NOMO-1 treated with dmso at 0.1 percent for 144 hours (cell line): Measurements from ENCODE around the gene ANAPC7.
"Not testable (repeated sequence)": the region's sequence is repeated elsewhere in the genome, so short reads cannot be mapped to it uniquely, and the experiment has no call there.

Experiments used
- DNase-seq: peaks from one replicate; lab custom pipeline; 2025; ENCODE audit not compliant: unreplicated experiment; lab: John Stamatoyannopoulos, UW

ANAPC7 gene

DNA sequence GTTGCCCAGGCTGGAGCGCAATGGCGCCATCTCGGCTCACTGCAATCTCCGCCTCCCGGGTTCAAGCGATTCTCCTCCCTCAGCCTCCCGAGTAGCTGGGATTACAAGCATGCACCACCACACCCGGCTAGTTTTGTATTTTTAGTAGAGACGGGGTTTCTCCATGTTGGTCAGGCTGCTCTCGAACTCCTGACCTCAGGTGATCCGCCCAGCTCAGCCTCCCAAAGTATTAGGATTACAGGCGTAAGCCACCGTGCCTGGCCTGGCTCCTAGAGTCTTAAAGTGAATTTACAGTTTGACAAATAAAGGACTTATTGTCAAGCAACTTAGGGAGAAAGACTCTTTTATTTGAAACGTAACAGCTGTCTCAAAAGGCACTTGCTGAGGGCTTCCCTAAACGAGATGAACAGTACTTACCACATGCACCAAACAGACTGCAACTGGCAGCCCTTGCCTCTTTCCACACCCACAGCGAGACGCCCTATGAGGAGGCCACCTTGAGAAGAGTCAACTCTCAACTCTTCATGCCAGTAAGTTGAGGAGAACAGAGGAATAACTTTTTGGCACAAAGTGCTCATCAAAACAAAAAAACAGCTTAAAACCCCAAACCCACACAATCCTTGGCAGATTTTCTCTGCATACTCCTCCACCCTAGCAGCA lies 25.2 kb downstream of the ANAPC7 start:
- DNase-seq: not testable (repeated sequence)

DNA sequence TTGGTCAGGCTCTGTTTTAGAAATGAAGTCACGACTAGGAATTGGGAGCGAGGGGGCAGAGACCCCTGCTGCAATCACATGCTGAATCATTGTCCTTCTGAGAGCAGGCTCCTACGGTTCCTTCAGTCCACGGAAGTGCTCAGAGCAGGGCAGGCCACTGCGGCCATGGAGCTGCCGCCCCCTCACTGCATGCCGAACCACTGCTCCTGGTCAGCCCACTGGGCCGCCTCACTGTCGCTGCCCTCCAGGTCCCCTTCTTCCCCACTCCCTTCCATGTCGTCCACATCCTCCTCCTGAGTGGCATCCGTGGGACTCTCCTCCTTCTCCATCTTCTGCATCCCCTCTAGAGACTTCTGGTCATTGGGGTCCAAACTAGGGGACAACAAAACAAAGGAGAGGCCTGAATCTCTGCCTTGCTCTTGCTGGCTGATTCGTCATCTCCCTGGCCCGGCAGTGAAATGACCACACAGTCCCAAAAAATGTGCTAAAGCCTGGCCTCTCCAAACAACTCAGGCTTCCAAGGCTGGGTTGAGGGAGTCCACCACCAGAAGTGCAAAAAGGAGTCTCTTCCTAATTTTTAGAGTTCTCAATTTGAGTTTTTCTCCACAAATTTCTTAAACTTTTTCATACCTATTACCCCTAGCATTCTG lies 29.4 kb downstream of the ANAPC7 start:
- DNase-seq: no peak

DNA sequence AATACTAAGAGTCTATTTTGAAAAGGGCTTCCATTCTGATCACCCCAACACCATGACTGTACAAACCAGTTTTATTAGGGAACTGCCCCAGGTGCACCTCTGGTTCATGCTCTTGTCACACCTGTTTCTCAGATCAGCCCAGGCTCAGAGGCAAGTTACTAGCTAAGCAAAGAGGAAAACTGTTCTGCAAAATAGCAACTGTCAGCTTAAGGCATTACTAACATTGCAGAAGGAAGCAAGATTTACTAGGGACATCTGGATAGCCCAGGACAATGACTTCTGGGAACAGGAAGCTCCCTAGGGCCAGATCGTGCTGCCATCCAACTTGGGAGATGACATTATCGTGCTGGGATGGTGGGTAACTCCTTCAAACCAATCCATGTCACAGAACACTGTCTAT lies 30.1 kb downstream of the ANAPC7 start:
- DNase-seq: no peak

DNA sequence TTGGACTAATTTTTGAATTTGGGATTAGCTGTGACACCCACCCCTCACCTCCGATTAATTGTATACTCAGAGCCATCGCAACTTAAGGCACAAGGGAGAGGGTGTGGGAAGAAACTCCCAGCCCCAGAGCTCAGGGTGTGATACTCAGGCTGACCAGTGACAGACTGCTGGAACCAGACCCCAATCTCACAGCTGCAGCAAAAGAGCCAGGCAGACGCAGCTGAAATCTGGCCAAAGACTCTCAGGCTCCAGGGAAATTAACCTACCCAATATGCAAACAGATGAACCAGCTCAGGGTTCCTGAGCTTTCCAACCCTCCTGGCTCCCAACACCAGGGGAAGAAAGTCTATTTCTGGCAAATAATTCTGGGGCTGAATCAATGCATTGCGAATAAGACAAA lies 30.5 kb downstream of the ANAPC7 start:
- no peak for DNase-seq

DNA sequence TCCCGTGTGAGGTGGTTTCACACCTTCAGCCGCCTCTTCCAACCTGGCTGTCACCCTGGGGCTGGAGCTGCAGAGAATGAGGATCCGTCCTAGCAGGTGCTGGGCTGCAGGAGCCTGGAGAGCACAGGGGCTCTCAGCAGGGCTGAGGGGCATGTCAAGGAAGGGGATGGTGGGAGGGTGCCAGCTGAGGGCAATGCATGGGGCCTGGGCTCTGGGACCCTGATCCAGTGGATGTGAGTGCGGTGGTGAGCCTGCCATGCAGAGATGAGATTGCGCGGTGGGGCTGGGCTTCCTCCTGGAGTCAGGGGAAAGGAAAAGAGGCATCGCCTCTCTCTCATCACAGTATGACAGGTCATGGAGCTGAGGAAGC lies 31.5 kb downstream of the ANAPC7 start:
- no peak for DNase-seq

DNA sequence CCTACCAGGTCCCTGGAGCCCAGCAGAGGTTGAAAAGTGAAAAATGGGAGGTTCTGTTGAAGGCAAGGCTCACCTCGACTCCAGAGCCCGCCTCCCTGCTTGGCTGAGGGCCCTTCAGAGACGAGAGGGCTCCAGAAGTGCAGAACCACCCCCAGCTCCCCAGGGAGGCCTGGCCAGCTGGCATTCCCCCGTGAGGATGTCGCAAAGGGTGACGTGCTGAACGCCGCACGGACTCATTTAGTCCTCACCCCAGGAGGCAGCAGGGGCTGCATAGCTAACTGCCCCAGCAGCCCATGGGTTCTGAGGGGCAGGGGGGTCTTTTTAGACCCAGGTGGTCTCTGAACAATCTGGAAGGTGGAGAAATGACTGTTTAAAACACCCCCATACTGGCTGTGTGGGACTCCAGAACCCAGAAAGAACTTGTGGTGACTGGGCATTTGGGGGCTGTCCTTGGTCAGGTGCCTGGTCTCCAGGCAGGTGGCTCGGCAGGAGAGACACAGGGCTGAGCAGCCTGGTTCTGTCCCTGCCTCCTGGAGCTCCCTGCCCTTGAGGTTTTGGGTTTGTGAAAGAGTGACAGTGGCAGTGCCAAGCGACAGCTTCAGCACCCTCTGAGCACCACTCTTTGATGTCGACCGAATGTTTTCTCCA lies 32.0 kb downstream of the ANAPC7 start:
- DNase-seq: no peak

DNA sequence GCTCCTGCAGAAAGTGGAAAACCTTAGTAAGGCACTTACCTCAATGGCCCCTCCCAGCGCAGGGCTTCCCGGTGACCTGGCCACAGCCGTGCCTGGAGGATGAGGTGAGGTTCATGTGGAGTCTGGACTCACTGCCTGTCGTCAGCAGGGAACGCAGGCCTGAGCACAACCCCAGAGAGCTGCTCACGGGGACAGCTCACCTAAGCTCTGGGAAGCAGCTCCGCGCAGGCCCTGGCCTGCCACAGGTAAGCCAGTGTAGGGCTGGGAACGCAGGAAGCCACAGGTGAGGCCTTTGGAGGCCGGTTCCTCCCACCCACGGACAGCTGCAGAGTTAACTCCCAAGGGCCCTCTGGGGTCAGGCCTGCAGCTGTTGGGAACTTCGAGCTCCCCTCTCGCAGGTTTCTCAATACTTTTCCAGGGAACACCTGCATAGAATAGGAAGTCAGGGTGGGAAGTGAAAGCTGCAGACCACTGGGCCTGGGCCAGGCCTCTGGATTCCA lies 32.7 kb downstream of the ANAPC7 start:
- DNase-seq: no peak

DNA sequence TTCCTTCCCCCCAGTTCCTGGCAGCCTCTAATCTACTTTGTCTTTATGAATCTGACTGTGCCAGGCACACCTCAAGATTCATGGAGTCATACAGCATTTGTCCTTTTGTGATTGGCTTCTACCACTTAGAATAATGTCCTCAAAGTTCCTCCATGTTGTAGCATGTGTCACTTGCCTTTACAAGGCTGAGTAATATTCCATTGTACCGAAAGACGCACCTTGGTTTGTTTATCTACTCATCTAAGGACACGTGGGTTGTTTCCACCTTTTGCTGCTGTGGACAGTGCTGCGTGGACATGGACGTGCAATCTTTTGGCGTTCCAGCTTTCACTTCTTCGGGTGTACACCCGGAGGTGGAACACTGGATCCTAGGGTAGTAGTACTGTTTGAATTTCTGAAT lies 33.5 kb downstream of the ANAPC7 start:
- DNase-seq: no peak

DNA sequence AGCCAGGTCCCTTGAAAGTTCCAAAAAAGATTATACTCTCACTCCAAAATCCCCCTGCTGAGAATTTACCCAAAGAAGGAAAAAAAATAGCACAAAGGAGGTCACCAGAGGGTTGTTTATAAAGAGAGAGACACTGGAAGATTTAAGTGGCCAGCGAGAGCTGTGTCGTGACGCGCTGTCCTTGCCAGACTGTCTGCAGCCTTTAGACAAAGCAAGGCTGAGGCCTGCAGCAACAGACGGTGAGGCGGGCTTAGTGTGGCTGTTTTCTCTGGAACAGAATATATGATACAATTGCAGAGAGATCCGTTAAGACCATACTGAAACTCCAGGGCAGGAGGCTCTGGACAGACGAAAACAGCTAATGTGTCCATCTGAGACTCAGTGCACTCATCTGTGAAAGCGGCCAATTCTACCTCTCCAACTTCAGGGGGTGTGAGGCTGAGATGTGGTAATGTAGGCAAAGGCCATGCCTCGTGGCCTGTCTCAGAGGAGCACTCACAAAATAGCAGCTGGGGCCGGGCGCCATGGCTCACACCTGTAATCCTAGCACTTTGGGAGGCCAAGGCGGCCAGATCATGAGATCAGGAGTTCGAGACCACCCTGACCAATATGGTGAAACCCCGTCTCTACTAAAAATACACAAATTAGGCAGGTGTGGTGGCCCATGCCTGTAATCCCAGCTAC lies 36.2 kb downstream of the ANAPC7 start:
- DNase-seq: no peak

DNA sequence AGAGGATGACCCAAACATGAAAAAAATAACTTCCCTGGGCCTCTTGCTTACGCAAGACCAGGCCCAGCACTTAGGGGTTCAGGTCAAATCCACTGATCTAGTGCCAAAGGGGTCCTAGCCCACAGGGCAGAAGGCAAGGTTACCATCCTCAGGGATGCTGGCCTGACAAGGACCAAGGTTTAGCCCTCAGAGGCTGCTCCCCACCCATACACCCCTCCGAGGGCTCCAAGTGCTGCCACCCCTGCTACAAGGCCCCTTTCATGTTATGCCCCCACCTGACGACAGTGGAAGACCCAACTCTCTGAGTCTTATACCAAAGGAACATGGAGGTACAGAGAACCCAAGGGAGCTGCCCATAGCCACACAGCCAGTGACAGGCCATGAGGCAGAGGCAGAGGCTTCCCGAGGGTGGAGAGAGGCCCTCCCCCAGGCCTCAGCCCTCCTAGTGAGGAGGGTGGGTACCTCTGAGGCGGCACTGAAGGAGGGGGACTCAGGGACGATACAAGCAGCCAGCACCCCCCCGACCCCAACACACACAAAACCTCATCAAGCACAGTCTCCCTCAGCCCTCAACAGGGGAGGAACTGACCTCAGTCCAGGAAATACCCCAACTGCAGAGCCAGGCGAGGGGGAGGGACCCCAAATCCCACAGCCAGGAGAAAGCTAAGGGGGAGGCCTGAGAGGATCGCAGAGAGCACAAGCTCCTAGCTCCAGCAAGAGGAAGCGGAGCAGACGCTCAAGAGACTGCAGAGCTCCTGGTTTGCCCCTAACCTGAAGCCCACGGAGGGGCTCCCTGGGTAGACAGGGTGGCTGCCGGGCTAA lies 37.0 kb downstream of the ANAPC7 start:
- no peak for DNase-seq

DNA sequence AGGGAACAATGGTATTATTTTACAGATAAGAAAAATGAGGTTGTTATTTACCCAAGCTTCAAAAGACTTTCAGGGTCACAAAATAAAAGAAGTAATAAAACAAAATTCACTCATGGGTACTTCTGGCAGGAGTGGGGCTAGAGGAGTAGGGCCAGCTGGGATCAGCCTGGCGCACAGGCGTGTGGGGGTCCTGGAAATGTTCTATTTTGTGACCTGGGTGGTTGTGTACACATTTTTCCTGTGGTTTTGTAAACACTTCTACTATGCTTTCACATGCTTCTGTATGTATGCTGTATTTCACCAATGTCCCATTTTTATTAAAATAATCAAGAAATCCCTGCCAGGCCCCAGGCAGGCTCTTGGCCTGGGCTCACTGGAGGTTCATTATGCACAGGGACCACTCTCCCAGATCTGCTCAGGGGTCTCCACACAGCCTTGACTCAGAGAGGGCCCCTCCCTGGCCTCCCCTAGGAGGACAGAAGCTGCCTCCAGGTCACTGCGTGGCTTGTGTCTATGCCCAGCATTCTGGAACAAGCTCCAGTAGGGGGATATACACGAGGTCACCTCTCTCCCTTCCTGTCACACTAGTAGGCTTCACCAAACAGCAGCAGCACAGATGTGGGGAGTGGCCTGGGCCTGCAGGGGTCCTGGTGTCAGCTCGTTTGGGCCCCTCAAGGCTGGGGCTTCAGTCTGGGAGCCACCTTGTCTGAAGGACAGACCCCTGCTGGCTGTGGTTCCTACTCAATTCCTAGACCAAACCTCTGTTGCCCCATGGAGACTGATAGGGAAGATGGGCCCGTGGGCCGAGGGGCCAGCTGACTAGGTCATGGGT lies 37.8 kb downstream of the ANAPC7 start:
- no peak for DNase-seq

DNA sequence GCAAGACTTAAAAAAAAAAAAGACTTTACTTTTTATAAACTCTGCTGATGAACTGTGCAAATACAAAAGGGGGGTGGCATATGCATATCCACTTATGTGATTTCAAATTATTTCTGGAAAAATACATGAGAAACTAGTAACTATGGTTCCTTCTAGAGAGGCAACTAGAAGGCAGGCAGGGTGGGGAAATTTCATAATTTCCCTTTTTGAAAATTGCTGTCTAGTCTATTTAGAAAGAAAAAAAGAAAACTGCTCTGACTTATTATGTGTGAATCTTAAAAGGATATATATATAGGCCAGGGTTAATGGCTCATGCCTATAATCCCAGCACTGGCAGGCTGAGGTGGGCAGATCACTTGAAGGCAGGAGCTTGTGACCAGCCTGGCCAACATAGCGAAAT lies 42.3 kb downstream of the ANAPC7 start:
- no peak for DNase-seq

DNA sequence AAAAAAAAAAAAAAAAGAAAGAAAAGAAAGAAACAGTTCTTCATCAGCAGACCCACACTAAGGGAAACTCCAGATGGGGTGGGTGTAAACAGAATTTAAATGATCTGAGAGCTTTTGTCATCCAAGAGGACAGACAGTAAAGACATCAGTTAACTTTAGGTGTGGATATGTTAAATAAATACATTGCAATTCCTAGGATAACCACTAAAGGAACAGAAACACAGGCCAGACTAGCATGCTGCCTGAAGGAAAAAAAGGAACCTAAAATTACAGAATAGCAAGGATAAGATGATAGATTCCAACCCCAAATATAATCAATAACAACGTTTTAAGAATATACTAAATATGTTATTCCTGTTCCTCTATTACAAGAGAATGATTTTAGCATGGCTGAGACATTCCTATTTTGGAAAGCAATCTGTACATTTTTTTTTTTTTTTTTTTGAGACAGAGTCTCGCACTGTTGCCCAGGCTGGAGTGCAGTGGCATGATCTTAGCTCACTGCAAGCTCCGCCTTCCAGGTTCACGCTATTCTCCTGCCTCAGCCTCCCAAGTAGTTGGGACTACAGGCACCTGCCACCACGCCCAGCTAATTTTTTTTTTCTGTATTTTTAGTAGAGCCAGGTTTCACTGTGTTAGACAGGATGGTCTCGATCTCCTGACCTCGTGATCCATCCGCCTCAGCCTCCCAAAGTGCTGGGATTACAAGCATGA lies 45.0 kb downstream of the ANAPC7 start:
- DNase-seq: not testable (repeated sequence)

DNA sequence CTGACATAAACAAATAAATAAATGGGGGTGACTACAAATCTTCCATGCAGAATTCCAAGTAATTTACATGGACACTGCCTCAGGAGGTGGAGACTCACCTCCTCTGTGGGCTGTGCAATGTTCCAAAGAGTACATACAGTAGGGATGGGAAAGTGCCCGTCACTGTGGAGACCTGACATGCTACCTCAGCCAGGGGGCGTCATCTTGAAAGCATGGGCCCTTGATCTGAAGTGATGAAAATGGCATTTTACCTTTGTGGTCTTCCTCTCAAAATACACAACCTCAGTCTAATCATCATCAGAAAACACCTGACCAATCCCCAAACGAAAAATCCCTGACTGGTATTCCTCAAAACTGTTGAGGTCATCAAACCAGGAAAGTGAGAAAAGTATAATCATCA lies 48.4 kb downstream of the ANAPC7 start:
- DNase-seq: no peak

DNA sequence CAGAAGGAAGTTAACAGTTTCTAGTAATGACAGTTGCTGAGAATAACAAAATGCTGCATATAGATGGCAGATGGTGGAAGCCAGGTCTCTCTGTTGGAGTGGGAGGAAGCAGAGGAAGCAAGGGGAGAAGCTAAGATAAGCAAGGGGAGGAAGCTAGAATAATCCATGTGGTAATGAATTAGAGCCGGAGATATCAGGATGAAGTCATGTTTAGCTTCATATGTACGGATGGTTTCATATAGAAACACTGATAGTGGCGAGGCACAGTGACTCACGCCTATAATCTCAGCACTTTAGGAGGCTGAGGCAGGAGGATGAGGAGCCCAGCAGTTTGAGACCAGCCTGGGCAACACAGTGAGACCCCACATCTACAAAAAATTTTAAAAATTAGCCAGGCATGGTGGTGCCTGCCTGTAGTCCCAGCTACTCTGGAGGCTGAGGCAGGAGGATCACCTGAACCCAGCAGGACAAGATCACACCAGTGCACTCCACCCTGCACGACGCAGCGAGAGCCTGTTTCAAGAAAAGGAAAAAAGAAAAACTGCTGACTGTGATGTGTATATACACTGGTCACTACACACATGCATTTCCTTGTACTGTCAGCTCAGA lies 49.2 kb downstream of the ANAPC7 start:
- DNase-seq: no peak

DNA sequence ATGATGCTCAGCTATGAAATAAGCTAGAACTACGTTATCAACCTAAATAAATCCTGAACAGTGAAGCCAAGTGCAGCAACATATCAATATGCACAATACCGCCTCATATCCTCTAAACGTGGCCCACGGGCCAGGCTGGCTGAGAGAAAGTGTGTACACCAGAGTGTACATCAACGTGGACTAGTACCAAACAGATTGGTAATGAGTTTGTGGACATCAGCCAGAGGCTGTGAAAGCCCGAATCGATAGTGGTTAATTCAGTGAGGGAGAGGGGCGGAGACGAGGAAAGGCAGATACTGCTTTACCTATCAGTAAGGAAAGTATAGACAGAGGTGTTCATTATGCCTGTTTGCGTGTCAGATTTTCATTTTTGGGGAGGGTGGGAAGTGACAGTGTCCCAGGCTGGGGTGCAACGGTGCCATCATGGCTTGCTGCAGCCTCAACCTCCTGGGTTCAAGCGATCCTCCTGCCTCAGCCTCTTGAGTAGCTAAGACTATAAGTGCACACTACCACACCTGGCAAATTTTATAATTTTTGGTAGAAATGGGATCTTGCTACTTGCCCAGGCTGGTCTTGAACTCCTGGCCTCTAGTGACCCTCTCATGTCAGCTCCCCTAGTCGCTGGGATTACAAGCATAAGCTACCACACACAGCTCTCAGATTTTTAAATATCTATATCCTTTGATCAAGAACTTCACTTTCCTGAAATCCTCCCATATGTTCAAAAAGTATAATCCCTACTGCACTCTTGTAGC lies 50.1 kb downstream of the ANAPC7 start:
- DNase-seq: no peak

DNA sequence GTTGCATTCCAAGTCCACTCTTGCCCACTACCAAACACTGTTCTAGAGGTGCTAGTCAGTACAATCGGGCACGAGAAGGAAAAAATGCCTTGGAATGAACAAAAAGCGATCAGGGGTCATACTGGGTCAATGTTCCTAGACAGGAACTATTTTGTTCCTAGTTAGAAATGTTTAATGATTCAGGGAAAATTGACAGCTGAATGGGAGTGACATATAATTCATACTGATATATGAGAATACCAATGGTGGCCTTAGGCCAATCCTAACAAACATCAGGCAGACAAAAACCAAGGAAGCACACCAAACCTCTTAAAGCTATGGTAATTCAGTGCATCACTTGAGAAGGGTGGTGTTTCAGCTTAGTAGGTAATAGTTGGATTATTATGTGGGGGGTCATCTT lies 51.1 kb downstream of the ANAPC7 start:
- DNase-seq: no peak

DNA sequence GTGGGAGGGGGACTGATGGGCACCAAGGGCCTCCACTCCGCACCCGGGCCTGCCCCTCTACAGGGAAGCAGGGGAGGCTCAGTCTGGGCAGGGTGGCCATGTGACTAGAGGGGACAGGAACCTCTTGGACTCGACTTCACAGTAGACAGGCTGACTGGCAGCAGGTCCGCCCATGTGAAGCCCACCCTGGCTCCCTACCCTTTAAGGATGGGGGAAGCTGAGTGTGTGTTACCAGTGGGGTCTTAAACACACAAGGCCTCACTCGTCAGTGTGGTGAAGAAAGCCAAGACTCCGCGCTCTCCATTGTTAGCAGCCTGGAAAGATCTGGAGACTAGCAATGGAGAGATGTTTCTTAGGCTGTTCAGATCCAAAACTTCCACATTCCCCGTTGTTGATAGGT lies 52.4 kb downstream of the ANAPC7 start:
- no peak for DNase-seq
